ENCODE measurements around the gene CLEC1A.

CLEC1A gene

DNA sequence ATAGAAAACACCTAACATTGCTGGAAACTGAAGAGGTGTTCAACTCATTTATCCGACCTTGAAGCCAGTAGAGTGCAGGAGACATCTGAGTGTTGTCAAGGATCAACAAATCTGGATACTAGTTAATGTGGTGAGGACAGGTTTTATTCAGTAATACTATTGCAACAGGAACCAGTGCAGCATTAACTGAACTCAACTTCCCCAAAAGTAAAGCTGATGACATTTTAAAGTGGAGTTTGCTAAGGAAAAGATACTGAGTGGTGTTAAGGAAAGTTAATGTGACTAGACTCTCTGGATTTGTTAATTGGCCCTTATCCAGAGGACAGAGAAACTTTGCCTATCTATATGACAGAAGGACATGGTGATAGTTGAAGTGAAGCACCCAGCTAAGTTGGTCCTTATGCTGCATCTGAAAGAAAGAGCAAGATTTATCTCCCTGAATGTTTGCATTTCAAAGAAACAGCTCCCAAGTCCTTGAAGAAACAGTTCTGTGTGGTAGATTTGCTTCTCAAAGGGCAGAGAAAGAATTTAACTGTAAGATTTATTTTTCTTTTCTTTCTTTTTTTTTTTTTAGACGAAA, 32.4 kb upstream of the CLEC1A start:
- no peaks in the 10 kb centered on the region for H3K9me3 ChIP-seq (ENCODE audit: insufficient read depth, low read length)
- H3K27me3 ChIP-seq (ENCODE audit: insufficient read depth, insufficient read length), result no peaks in the 10 kb centered on the region
- no peaks in the 10 kb centered on the region for H3K4me1 ChIP-seq (ENCODE audit: insufficient read depth, insufficient read length)
- TF ChIP-seq YY1 (IDR thresholded peaks at IDR 0.05; ENCODE audit: insufficient read depth, insufficient read length), result no peak
- TF ChIP-seq ZNF274 (IDR thresholded peaks at IDR 0.05; ENCODE audit: low read depth, low read length), result no peak
- no peak for TF ChIP-seq SUZ12 (IDR thresholded peaks at IDR 0.05; ENCODE audit: extremely low read depth, insufficient read depth, insufficient read length)
- no peak for DNase-seq (ENCODE audit: low read depth, low spot score)
- no peak overlapping the region for H3K4me3 ChIP-seq (ENCODE audit: insufficient read length, low read depth)
- H3K36me3 ChIP-seq (ENCODE audit: insufficient read depth, insufficient read length, low read length), result no peaks in the 10 kb centered on the region
- H3K9ac ChIP-seq (ENCODE audit: insufficient read length, low read depth), result no peak overlapping the region

DNA sequence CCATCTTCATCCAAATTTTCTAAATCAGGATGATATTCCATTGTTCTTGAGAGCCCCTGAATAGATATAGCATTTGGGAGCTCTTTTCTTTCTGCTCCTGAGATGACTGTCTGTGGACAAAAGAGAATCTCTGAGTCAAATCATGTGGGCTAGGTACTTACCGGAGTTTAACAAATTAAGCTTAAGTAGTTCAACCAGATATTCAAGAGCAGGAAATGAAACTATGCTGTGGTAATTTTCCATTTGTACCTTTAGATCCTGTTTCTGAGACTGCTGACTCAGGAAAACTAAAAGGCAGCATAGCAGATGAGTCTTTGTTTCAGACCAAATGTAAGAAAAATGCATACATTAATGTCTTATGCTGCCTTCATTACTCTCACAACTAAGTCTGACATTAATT, 31.3 kb upstream of the CLEC1A start, which contains the start of gene CLEC7A:
TSS of gene CLEC7A (minus strand) at position 158 of the 400 bp plus-strand sequence. CDS start at position 41, 117 bp downstream.
- Histone ChIP-seq H3K4me3 (ENCODE audit: insufficient read length, low read depth) (no peak within 1 kb of the TSS), H3K4me1 (ENCODE audit: insufficient read depth, insufficient read length) (no peaks in the 10 kb centered on the region), H3K36me3 (ENCODE audit: insufficient read depth, insufficient read length, low read length) (no peaks in the 10 kb centered on the region), H3K9ac (ENCODE audit: insufficient read length, low read depth) (no peak within 1 kb of the TSS), H3K27me3 (ENCODE audit: insufficient read depth, insufficient read length) (no peaks in the 10 kb centered on the region), H3K9me3 (ENCODE audit: insufficient read depth, low read length) (no peaks in the 10 kb centered on the region)
- TF ChIP-seq YY1 (IDR thresholded peaks at IDR 0.05; ENCODE audit: insufficient read depth, insufficient read length), result no peak
- no peak for TF ChIP-seq ZNF274 (IDR thresholded peaks at IDR 0.05; ENCODE audit: low read depth, low read length)
- no peak for TF ChIP-seq SUZ12 (IDR thresholded peaks at IDR 0.05; ENCODE audit: extremely low read depth, insufficient read depth, insufficient read length)
- no peak for DNase-seq (ENCODE audit: low read depth, low spot score)

DNA sequence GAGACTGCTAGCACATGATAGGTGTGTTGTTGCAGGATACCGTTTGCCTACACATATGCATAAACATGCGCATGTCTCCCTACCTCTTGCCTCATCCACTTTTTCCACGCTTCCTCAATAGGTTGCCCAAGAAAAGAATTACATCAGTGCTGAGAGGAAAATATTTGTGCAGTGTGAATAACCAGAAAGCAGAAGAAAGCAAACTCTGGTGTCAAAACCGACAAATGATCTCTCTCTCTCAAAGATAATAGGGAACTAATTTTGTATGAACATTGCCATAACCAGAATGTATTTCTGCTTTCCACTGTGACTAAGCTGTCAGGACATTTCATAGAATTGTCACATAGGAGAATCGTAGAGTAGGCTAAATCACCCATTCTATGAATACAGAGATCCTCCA, 29.9 kb upstream of the CLEC1A start:
- Histone ChIP-seq H3K4me3 (ENCODE audit: insufficient read length, low read depth) (no peak overlapping the region), H3K9me3 (ENCODE audit: insufficient read depth, low read length) (no peaks in the 10 kb centered on the region), H3K4me1 (ENCODE audit: insufficient read depth, insufficient read length) (no peaks in the 10 kb centered on the region), H3K36me3 (ENCODE audit: insufficient read depth, insufficient read length, low read length) (no peaks in the 10 kb centered on the region), H3K27me3 (ENCODE audit: insufficient read depth, insufficient read length) (no peaks in the 10 kb centered on the region), H3K9ac (ENCODE audit: insufficient read length, low read depth) (no peak overlapping the region)
- no peak for TF ChIP-seq YY1 (IDR thresholded peaks at IDR 0.05; ENCODE audit: insufficient read depth, insufficient read length)
- TF ChIP-seq ZNF274 (IDR thresholded peaks at IDR 0.05; ENCODE audit: low read depth, low read length), result no peak
- TF ChIP-seq SUZ12 (IDR thresholded peaks at IDR 0.05; ENCODE audit: extremely low read depth, insufficient read depth, insufficient read length), result no peak
- no peak for DNase-seq (ENCODE audit: low read depth, low spot score)

DNA sequence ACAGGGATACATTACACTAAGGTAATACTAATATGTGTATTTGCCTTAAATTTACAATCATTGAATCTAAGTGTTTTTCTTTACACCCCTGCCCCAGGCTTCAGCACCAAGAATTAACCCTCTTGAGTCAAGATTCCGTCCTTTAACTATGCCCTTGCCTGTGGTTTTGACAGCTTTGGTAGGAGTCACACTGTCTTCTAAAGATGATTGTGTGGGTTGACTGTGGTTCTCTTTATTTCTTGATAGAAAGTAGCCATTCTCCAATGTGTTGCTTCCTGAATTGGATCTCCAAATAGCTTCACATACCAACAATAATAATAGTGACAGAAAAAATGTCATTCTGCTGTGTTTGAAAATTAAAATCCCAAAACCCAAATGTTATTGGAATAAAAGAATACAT, 27.6 kb upstream of the CLEC1A start:
- H3K9ac ChIP-seq (ENCODE audit: insufficient read length, low read depth), result no peak overlapping the region

DNA sequence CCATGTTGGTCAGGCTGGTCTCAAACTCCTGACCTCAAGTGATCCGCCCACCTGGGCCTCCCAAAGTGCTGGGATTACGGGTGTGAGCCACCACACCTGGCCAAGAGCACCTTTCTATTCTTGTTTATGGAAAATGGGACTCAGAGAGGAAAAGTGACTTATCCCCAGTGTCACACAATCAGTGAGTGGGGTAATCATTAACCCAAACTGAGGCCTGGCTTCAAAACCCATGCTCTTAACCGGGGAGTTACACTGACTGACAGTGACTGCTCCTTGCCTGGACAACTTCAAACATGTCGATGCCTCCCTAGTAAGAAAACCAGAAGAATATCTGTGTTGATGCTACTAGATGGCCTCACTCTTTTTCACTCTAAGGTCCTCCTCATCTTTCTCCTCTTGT, 23.9 kb upstream of the CLEC1A start:
- Histone ChIP-seq H3K9me3 (ENCODE audit: insufficient read depth, low read length) (no peaks in the 10 kb centered on the region), H3K4me1 (ENCODE audit: insufficient read depth, insufficient read length) (no peaks in the 10 kb centered on the region), H3K4me3 (ENCODE audit: insufficient read length, low read depth) (no peak overlapping the region), H3K36me3 (ENCODE audit: insufficient read depth, insufficient read length, low read length) (no peaks in the 10 kb centered on the region), H3K27me3 (ENCODE audit: insufficient read depth, insufficient read length) (no peaks in the 10 kb centered on the region), H3K9ac (ENCODE audit: insufficient read length, low read depth) (no peak overlapping the region)
- no peak for DNase-seq (ENCODE audit: low read depth, low spot score)
- TF ChIP-seq SUZ12 (IDR thresholded peaks at IDR 0.05; ENCODE audit: extremely low read depth, insufficient read depth, insufficient read length), result no peak
- TF ChIP-seq ZNF274 (IDR thresholded peaks at IDR 0.05; ENCODE audit: low read depth, low read length), result no peak
- no peak for TF ChIP-seq YY1 (IDR thresholded peaks at IDR 0.05; ENCODE audit: insufficient read depth, insufficient read length)

More for the DNA sequence above, 27.6 kb upstream of the CLEC1A start:
- no peaks in the 10 kb centered on the region for H3K9me3 ChIP-seq (ENCODE audit: insufficient read depth, low read length)
- no peak for DNase-seq (ENCODE audit: low read depth, low spot score)
- H3K4me1 ChIP-seq (ENCODE audit: insufficient read depth, insufficient read length), result no peaks in the 10 kb centered on the region
- no peak overlapping the region for H3K4me3 ChIP-seq (ENCODE audit: insufficient read length, low read depth)
- no peaks in the 10 kb centered on the region for H3K27me3 ChIP-seq (ENCODE audit: insufficient read depth, insufficient read length)
- TF ChIP-seq YY1 (IDR thresholded peaks at IDR 0.05; ENCODE audit: insufficient read depth, insufficient read length) (no peak), SUZ12 (IDR thresholded peaks at IDR 0.05; ENCODE audit: extremely low read depth, insufficient read depth, insufficient read length) (no peak), ZNF274 (IDR thresholded peaks at IDR 0.05; ENCODE audit: low read depth, low read length) (no peak)
- H3K36me3 ChIP-seq (ENCODE audit: insufficient read depth, insufficient read length, low read length), result no peaks in the 10 kb centered on the region

DNA sequence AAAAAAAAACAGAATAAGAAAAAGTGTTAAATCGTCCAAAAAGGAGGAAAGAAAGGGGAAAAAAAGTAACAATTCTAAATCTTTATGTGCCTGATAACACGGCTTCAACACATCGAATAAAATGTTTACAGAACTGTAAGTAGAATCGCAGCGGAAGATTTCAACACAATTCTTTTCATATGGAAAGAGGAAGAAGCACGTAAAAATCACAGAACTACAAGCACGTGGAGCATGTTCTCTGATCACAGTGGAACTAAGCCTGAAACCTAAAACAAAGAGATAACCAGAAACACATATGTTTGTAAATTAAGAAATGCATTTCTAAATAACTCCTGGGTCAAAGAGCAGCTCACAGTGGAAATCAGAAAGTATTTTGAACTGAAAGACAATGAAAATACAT, 22.5 kb upstream of the CLEC1A start:
- TF ChIP-seq SUZ12 (IDR thresholded peaks at IDR 0.05; ENCODE audit: extremely low read depth, insufficient read depth, insufficient read length) (no peak), ZNF274 (IDR thresholded peaks at IDR 0.05; ENCODE audit: low read depth, low read length) (no peak), YY1 (IDR thresholded peaks at IDR 0.05; ENCODE audit: insufficient read depth, insufficient read length) (no peak)

DNA sequence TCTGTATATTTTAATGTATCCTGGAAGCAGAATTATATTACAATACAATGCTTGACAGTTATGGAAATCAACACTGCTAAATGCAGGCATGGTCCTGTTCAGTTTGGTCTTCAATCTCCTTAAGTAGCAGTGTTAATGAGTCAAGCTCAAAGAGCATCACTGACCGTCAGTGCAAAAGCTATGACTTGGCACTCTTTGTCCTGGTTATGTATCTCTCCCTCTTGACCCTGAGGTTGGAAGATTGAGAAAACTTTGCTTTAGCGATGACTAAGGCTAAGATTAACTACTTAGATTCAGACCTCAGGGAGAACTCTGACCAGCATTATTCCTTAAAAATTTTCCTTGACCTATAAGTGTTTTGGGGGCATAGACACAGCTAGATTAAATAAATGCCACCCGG, 20.3 kb upstream of the CLEC1A start:
- Histone ChIP-seq H3K36me3 (ENCODE audit: insufficient read depth, insufficient read length, low read length) (no peaks in the 10 kb centered on the region), H3K9ac (ENCODE audit: insufficient read length, low read depth) (no peak overlapping the region)

More for the DNA sequence above, 22.5 kb upstream of the CLEC1A start:
- no peak for DNase-seq (ENCODE audit: low read depth, low spot score)
- no peaks in the 10 kb centered on the region for H3K9me3 ChIP-seq (ENCODE audit: insufficient read depth, low read length)
- no peak overlapping the region for H3K4me3 ChIP-seq (ENCODE audit: insufficient read length, low read depth)
- no peaks in the 10 kb centered on the region for H3K27me3 ChIP-seq (ENCODE audit: insufficient read depth, insufficient read length)
- H3K36me3 ChIP-seq (ENCODE audit: insufficient read depth, insufficient read length, low read length), result no peaks in the 10 kb centered on the region
- no peak overlapping the region for H3K9ac ChIP-seq (ENCODE audit: insufficient read length, low read depth)
- H3K4me1 ChIP-seq (ENCODE audit: insufficient read depth, insufficient read length), result no peaks in the 10 kb centered on the region

More for the DNA sequence above, 20.3 kb upstream of the CLEC1A start:
- no peak for DNase-seq (ENCODE audit: low read depth, low spot score)
- Histone ChIP-seq H3K4me1 (ENCODE audit: insufficient read depth, insufficient read length) (no peaks in the 10 kb centered on the region), H3K4me3 (ENCODE audit: insufficient read length, low read depth) (no peak overlapping the region), H3K27me3 (ENCODE audit: insufficient read depth, insufficient read length) (no peaks in the 10 kb centered on the region), H3K9me3 (ENCODE audit: insufficient read depth, low read length) (no peaks in the 10 kb centered on the region)
- no peak for TF ChIP-seq ZNF274 (IDR thresholded peaks at IDR 0.05; ENCODE audit: low read depth, low read length)
- TF ChIP-seq YY1 (IDR thresholded peaks at IDR 0.05; ENCODE audit: insufficient read depth, insufficient read length), result no peak
- TF ChIP-seq SUZ12 (IDR thresholded peaks at IDR 0.05; ENCODE audit: extremely low read depth, insufficient read depth, insufficient read length), result no peak
